HepG2 (cell line): ENCODE measurements around the gene SOCS3. TPM values are rescaled to one million over a fixed set of nuclear protein-coding genes. Genes with fewer than 3 reads are reported as not detected.

Experiments
- ATF2 ChIP-seq: sonication (generic); formaldehyde crosslinking; IDR thresholded peaks from 2 replicates; pipeline ENCODE4 v1.4.0; 2020; ENCODE audit warnings: missing genetic modification reagents
- BHLHE40 ChIP-seq: IDR thresholded peaks from 2 replicates; pipeline ENCODE4 v1.6.1; 2011; ENCODE audit warnings: low read length, improper control_type of control experiment
- BORCS8-MEF2B ChIP-seq: sonication (generic); formaldehyde crosslinking; IDR thresholded peaks from 2 replicates; pipeline ENCODE4 v1.8.0; 2022; ENCODE audit warnings: mild to moderate bottlenecking, missing genetic modification reagents
- BRF2 ChIP-seq: sonication (generic); formaldehyde crosslinking; IDR thresholded peaks from 2 replicates; pipeline ENCODE4 v1.8.1; 2022; ENCODE audit warnings: mild to moderate bottlenecking, missing genetic modification reagents
- ETV5 ChIP-seq: IDR thresholded peaks from 2 replicates; pipeline ENCODE4 v1.6.1; 2018; ENCODE audit warnings: missing biosample characterization, missing genetic modification reagents, inconsistent platforms, borderline replicate concordance
- GATAD2A ChIP-seq: IDR thresholded peaks from 2 replicates; pipeline ENCODE4 v1.6.1; 2016
- HOXA9 ChIP-seq: sonication (generic); formaldehyde crosslinking; IDR thresholded peaks from 2 replicates; pipeline ENCODE4 v1.8.1; 2022; ENCODE audit warnings: missing genetic modification reagents, mild to moderate bottlenecking, moderate library complexity, borderline replicate concordance
- NFYB ChIP-seq: sonication (generic); formaldehyde crosslinking; IDR thresholded peaks from 2 replicates; pipeline ENCODE4 v1.4.0; 2020; ENCODE audit warnings: missing genetic modification reagents
- NR2F6 ChIP-seq, 2 experiments: IDR thresholded peaks; 2 replicates each; pipeline ENCODE4 v1.6.1; 2016; ENCODE audit warnings: antibody characterized with exemption in 1 of 2, mild to moderate bottlenecking in 1 of 2
- TBX3 ChIP-seq: fragments of 450-650 bp; IDR thresholded peaks from 2 replicates; pipeline ENCODE4 v1.6.1; 2017; ENCODE audit warnings: antibody characterized with exemption, mild to moderate bottlenecking, inconsistent platforms, borderline replicate concordance
- YY1 ChIP-seq: IDR thresholded peaks from 2 replicates; pipeline ENCODE4 v1.6.1; 2011; ENCODE audit warnings: low read length, low read depth, moderate library complexity, mild to moderate bottlenecking; ENCODE audit not compliant: insufficient read depth, insufficient replicate concordance
- ZNF431 ChIP-seq: sonication (generic); formaldehyde crosslinking; IDR thresholded peaks from 2 replicates; pipeline ENCODE4 v1.9.0; 2022; ENCODE audit warnings: missing genetic modification reagents, low read depth, mild to moderate bottlenecking, borderline replicate concordance
- ZNF441 ChIP-seq: sonication (generic); formaldehyde crosslinking; IDR thresholded peaks from 2 replicates; pipeline ENCODE4 v1.7.0; 2021; ENCODE audit warnings: missing genetic modification reagents, borderline replicate concordance
- ZNF562 ChIP-seq: sonication (generic); formaldehyde crosslinking; IDR thresholded peaks from 2 replicates; pipeline ENCODE4 v1.8.0; 2022; ENCODE audit warnings: missing genetic modification reagents, borderline replicate concordance
- ZNF747 ChIP-seq: sonication (generic); formaldehyde crosslinking; IDR thresholded peaks from 2 replicates; pipeline ENCODE4 v1.8.1; 2023; ENCODE audit warnings: missing genetic modification reagents, mild to moderate bottlenecking, borderline replicate concordance
- polyA plus RNA-seq, 8 experiments: library from polyadenylated mRNA; depleted of rRNA in 3 of 8; stranded (reverse) in 7 of 8; unstranded in 1 of 8; fragments of >200 nt; fragmentation: Illumina TruSeq in 4 of 8; extraction: Trizol in 4 of 8; gene quantifications; 2 replicates each; pipeline versions ENCODE4 v1.2.1 to v1.2.3, GENCODE V29; 2011 to 2016; ENCODE audit warnings: low read depth in 4 of 8, missing spikeins in 1 of 8, mixed read lengths in 1 of 8; ENCODE audit not compliant: insufficient read depth in 1 of 8
- total RNA-seq, 5 experiments: library from RNA; depleted of rRNA; stranded (reverse); fragments of >200 nt; fragmentation: Illumina TruSeq; extraction: Trizol; gene quantifications; 2 replicates each; pipeline ENCODE4 v1.2.3, GENCODE V29; 2016; ENCODE audit warnings: low read depth in 1 of 5
- TF ChIP-seq, protein P1 (sequence below): sonication (generic); formaldehyde crosslinking; IDR thresholded peaks from 2 replicates; pipeline ENCODE4 v1.4.0; 2020; ENCODE audit warnings: missing genetic modification reagents
- TF ChIP-seq, protein P2 (sequence below): sonication (generic); formaldehyde crosslinking; IDR thresholded peaks from 2 replicates; pipeline ENCODE4 v1.8.0; 2022; ENCODE audit warnings: missing genetic modification reagents, mild to moderate bottlenecking, moderate library complexity, borderline replicate concordance
- TF ChIP-seq, protein P3 (sequence below): IDR thresholded peaks from 2 replicates; pipeline ENCODE4 v1.6.1; 2012; ENCODE audit warnings: low read length, improper control_type of control experiment

SOCS3 gene
- total and polyA plus RNA-seq, 2 of the 13 experiments (the other 11 are each of a cell fraction or from before 2014, with no cell fraction given), result 0.77 to 2.4 TPM

DNA sequence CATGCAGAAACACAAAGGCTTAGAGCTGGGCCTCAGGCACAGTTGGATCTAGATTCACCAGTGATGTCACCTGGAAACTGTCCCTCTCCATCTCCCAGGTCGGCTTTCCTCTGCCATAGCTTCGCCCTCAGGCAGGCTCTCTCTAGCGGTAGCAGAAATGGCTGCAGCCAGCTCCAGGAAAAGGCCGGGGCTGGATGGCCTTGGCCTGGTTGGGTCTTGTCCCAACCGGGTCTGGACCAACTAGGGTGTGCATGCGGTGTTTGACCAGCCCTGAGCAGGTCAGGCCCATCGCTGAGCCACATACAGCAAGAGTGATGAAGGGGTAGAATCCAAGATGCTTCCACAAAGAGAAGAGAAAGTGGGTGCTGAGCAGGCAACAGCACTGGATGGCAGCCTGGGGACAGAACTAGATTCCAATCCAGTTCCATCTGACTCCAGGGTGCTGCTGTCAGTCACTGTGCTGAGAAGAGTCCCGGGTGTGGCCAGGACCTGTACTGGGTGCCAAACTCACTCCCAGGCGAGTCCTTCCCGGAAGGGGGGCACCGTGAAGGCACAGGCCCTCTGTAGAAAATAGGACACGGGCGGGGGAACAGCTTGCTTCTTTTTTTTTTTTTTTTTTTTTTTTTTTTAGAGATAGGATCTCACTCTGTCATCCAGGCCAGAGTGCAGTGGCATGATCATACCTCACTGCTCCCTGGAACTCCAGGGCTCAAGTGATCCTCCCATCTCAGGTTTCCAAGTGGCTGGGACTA, 51.8 kb downstream of the SOCS3 start (continued):
- TF ChIP-seq TBX3 (no peak), BHLHE40 (no peak), ETV5 (0 out of 2 replicates have a peak, but pooled peaks have one; percentile 9), HOXA9 (no peak), BRF2 (no peak), YY1 (peak; percentile 56), ZNF562 (CRISPR knock-in tag) (no peak), GATAD2A (CRISPR knock-in tag) (0 out of 2 replicates have a peak, but pooled peaks have one; percentile 13), NFYB (CRISPR knock-in tag) (no peak), NR2F6 (IDR thresholded peaks at IDR 0.05) (no peak), NR2F6 (CRISPR knock-in tag; IDR thresholded peaks at IDR 0.05) (0 out of 2 replicates have a peak, but pooled peaks have one; percentile 25), ZNF441 (CRISPR knock-in tag) (no peak), ZNF747 (no peak), BORCS8-MEF2B (CRISPR knock-in tag) (no peak), ZNF431 (CRISPR knock-in tag) (no peak), ATF2 (CRISPR knock-in tag) (0 out of 2 replicates have a peak, but pooled peaks have one; percentile 54)
- TF ChIP-seq, protein P1, sequence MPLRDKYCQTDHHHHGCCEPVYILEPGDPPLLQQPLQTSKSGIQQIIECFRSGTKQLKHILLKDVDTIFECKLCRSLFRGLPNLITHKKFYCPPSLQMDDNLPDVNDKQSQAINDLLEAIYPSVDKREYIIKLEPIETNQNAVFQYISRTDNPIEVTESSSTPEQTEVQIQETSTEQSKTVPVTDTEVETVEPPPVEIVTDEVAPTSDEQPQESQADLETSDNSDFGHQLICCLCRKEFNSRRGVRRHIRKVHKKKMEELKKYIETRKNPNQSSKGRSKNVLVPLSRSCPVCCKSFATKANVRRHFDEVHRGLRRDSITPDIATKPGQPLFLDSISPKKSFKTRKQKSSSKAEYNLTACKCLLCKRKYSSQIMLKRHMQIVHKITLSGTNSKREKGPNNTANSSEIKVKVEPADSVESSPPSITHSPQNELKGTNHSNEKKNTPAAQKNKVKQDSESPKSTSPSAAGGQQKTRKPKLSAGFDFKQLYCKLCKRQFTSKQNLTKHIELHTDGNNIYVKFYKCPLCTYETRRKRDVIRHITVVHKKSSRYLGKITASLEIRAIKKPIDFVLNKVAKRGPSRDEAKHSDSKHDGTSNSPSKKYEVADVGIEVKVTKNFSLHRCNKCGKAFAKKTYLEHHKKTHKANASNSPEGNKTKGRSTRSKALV, result peak; percentile 46; the same call in 1 of the 2 replicates
- TF ChIP-seq, protein P2, sequence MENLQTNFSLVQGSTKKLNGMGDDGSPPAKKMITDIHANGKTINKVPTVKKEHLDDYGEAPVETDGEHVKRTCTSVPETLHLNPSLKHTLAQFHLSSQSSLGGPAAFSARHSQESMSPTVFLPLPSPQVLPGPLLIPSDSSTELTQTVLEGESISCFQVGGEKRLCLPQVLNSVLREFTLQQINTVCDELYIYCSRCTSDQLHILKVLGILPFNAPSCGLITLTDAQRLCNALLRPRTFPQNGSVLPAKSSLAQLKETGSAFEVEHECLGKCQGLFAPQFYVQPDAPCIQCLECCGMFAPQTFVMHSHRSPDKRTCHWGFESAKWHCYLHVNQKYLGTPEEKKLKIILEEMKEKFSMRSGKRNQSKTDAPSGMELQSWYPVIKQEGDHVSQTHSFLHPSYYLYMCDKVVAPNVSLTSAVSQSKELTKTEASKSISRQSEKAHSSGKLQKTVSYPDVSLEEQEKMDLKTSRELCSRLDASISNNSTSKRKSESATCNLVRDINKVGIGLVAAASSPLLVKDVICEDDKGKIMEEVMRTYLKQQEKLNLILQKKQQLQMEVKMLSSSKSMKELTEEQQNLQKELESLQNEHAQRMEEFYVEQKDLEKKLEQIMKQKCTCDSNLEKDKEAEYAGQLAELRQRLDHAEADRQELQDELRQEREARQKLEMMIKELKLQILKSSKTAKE (CRISPR knock-in tag), result no peak
- TF ChIP-seq, protein P3, sequence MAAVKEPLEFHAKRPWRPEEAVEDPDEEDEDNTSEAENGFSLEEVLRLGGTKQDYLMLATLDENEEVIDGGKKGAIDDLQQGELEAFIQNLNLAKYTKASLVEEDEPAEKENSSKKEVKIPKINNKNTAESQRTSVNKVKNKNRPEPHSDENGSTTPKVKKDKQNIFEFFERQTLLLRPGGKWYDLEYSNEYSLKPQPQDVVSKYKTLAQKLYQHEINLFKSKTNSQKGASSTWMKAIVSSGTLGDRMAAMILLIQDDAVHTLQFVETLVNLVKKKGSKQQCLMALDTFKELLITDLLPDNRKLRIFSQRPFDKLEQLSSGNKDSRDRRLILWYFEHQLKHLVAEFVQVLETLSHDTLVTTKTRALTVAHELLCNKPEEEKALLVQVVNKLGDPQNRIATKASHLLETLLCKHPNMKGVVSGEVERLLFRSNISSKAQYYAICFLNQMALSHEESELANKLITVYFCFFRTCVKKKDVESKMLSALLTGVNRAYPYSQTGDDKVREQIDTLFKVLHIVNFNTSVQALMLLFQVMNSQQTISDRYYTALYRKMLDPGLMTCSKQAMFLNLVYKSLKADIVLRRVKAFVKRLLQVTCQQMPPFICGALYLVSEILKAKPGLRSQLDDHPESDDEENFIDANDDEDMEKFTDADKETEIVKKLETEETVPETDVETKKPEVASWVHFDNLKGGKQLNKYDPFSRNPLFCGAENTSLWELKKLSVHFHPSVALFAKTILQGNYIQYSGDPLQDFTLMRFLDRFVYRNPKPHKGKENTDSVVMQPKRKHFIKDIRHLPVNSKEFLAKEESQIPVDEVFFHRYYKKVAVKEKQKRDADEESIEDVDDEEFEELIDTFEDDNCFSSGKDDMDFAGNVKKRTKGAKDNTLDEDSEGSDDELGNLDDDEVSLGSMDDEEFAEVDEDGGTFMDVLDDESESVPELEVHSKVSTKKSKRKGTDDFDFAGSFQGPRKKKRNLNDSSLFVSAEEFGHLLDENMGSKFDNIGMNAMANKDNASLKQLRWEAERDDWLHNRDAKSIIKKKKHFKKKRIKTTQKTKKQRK, result no peak
